Stimulated activated CD4-positive, alpha-beta T cell treated with anti-CD3 and anti-CD28 coated beads, Interleukin-4, amount 100 ng/mL, for 4 hours (primary cell): ENCODE results near the gene EYA4.
"Not testable (repeated sequence)": the region's sequence is repeated elsewhere in the genome, so short reads cannot be mapped to it uniquely, and the experiment has no call there.

Experiments used
- DNase-seq, 2 experiments: peaks; one replicate each; pipeline ENCODE4 v3.0.0-alpha.2; 2020

Gene EYA4

DNA sequence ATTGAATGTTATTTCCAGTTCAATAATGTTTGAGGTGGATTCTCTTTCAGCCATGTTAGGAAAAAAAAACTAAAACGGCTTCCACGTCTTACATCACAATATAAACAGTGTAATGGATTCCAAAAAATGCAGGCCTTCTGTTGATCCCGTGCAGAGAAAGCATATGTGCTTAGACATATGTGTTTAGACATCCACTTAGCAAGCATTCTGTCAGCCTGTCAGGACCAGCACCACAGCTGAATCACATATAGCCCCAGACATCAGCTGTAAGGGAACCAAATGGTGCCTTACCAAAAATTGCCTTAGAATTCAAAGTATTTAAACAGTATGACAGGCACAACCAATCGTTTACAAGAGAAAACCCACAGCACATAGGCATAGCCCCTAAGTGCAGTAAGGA lies 304.9 kb downstream of the EYA4 start:
- DNase-seq = no peak

- DNase-seq = no peak
Measured at GRCh38 chr6:133547136-133547535, 306.0 kb downstream of the EYA4 start.

GRCh38 chr6:133548423-133549159 lies 307.4 kb downstream of the EYA4 start:
- DNase-seq = no peak

DNA sequence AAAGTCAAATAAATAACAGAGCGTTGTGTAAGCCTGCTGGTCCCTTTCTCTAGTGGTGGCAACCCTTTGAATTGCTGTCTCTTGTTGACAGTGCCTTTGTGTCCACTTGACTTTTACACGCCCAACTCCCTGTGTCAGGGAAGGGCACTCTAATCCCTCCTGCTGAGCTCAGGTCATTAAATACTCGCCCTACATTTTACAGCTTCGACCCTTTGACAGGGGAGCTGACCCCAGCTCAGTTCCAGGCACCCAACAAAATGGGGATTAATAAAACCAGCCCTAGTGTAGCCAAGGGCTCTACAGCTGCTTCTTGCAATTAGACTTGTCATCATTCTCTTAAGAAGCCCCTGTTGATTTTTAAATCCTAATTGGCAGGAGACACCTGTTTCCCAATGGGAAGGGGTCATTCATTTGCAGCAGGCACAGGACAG lies 308.2 kb downstream of the EYA4 start:
- no peak for DNase-seq

- no peak for DNase-seq
Measured at GRCh38 chr6:133550026-133550425, 308.9 kb downstream of the EYA4 start.

DNA sequence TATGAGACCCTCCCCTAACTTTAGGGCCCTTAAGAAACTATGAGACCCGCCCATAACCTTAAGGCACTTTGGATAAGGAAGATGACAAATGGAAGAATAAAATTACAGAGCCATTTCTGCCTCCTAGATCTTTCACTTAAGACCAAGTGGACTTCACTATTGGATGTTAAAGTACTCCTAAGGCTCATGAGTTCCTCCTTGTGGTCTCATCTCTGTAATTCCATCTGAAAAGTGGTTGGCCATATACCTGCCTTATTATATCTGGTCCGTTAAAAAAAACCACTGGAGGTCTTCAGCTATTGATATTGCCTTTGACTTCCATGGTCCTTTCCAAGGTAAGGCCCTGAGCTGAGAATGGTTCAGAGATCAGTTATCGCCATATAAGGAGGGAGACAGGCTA lies 310.3 kb downstream of the EYA4 start:
- no peak for DNase-seq

DNA sequence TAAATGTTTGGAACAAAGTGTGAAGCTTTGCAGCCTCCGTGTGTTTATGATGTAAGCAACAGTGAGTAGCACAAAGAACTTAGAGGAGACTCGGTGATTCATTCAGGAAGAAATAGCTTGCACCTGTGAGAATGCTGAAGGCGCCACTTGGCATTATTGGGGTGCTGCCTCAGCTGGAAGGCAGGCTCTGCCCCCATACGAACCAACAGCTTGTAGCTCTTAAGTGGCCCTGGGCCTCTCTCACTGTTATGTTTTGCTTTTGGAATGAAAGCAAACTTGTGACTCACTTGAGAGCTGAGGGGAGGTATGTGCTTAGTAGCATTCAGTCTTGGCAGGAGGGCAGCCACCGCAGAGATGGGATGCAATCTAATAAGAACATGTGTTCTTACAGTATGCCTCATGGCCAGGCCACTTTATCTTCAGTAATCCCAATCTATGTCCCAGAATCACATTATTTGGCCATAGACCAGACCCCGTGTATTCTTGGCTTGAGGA lies 310.7 kb downstream of the EYA4 start:
- no peak for DNase-seq

DNA sequence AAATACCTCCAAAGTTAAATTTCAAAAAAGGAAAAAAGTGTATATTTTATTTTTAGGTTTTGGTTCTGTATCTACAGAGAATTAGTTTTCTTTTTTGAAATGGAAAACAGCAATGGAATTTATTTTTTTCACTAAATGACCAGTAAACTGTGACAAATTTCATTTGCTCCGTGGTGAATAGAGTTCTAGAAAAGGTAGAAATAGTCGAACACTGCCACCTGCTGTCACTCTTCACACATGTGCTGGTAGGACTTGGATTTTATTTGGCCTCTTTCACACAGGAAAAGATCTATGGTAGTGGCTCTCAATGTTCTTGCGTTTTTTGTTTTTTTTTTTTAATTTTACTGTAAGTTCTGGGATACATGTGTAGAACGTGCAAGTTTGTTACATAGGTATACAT lies 312.5 kb downstream of the EYA4 start:
- DNase-seq = no peak

- DNase-seq = not testable (repeated sequence)
Measured at GRCh38 chr6:133554121-133554520, 313.0 kb downstream of the EYA4 start.

DNA sequence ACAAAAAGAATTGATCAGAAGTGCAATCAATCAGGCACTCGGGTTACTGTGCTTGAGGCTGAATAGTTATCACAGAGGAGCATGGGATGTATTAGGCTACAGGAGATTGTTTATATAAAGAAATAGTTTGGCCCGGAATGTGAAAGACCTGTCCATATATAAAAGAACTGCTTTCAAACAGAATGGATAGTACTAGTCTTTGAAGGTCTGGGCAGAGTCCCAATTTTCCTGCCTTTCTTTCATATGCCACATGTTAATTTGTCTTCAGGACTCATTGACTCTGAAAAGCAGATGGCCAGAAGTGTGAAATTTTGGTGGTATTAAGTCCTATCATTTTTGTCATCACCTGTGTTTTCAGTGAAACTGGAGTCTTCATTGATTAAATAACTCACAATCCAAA lies 314.5 kb downstream of the EYA4 start:
- DNase-seq = no peak

- no peak for DNase-seq
Measured at GRCh38 chr6:133559926-133560325, 318.8 kb downstream of the EYA4 start.

DNA sequence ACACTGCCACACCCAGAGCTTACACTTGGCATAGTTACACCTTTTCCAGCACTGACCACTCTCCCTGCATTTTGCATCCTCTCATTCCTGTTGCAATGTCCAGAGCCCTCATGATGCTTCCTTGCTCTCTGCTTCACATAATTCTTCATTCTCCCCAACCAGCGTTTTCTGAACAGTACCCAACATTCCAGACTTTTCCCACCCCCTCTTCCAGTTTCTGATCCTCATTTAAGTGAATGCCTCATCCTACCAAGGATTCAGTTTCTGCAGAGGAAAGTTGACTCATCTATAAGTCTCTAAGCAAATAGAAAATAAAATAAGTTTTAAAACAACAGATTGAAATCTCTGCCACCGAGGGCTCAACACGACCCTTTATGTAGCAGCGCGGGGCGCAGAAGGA lies 326.5 kb downstream of the EYA4 start:
- DNase-seq = no peak

GRCh38 chr6:133568970-133569889 lies 328.1 kb downstream of the EYA4 start:
- DNase-seq = peak in 1 of 2 experiments; percentile 17

- DNase-seq = no peak
Measured at GRCh38 chr6:133571681-133572080, 330.5 kb downstream of the EYA4 start.

DNA sequence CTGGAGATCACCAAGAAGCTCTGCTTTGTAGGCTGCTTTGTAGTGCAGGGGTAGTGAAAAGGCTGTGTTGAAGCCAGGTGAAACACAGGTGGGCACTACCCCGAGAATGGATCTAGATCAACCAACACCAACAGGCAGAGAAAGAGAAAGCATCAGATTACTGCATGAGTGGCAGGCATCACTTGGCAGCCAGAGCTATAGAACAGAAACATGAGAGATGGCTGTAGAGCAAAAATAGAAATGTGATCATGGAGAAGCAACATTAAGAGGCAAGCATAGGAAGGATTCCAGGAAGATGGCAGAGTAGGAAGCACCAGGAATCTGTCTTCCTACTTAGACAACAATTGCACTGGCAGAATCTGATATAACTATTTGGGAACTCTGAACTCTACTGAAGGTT lies 336.7 kb downstream of the EYA4 start:
- no peak for DNase-seq
